A673 (cell line): ENCODE measurements around the gene CDKL5. TPM values are rescaled to one million over a fixed set of nuclear protein-coding genes. Genes with fewer than 3 reads are reported as not detected.

Experiments
- BruUV-seq: library from RNA; stranded (reverse); fragments of 400-500 nt; replicated peaks from 2 replicates; lab custom pipeline; 2021; lab: Mats Ljungman, UMichigan
- CTCF ChIA-PET: fragments of 300-600 bp; sonication (Branson Sonifier 250); formaldehyde crosslinking; loops from one replicate; lab custom pipeline; 2022; ENCODE audit warnings: antibody characterized with exemption; lab: Charles Lee
- POLR2A ChIA-PET: fragments of 300-600 bp; sonication (Branson Sonifier 250); formaldehyde crosslinking; loops from one replicate; lab custom pipeline; 2022; ENCODE audit warnings: antibody characterized with exemption; ENCODE audit not compliant: low non-redundant PET; lab: Charles Lee
- DNase-seq: peaks from one replicate; pipeline ENCODE4 v3.0.0-alpha.2; 2015; ENCODE audit warnings: low spot score
- H3K27ac ChIP-seq: fragments of 200-600 bp; sonication (generic); 2 replicates; pipeline ENCODE4 v1.5.1; 2016; ENCODE audit warnings: mixed run types, low read depth, mild to moderate bottlenecking, mixed read lengths, antibody characterized with exemption, low read length; ENCODE audit not compliant: poor library complexity, severe bottlenecking
- H3K27me3 ChIP-seq: fragments of 200-600 bp; sonication (generic); replicated peaks from 2 replicates; pipeline ENCODE4 v1.6.1; 2017; ENCODE audit warnings: mixed run types, low read depth, mild to moderate bottlenecking, mixed read lengths, antibody characterized with exemption, low read length; ENCODE audit not compliant: insufficient read depth, poor library complexity
- H3K36me3 ChIP-seq: fragments of 200-600 bp; sonication (generic); 2 replicates; pipeline ENCODE4 v1.6.1; 2016; ENCODE audit warnings: mixed run types, mild to moderate bottlenecking, mixed read lengths, antibody characterized with exemption, low read length; ENCODE audit not compliant: insufficient read depth, poor library complexity, severe bottlenecking
- H3K4me1 ChIP-seq: fragments of 200-600 bp; sonication (generic); 2 replicates; pipeline ENCODE4 v1.6.1; 2017; ENCODE audit warnings: mixed run types, mild to moderate bottlenecking, mixed read lengths, antibody characterized with exemption, low read length; ENCODE audit not compliant: insufficient read depth, poor library complexity, severe bottlenecking
- H3K4me3 ChIP-seq: fragments of 200-600 bp; sonication (generic); 2 replicates; pipeline ENCODE4 v1.5.1; 2016; ENCODE audit warnings: low read depth, mixed run types, mild to moderate bottlenecking, mixed read lengths, low read length; ENCODE audit not compliant: poor library complexity, severe bottlenecking
- H3K9me3 ChIP-seq: fragments of 200-600 bp; sonication (generic); 2 replicates; pipeline ENCODE4 v1.6.1; 2016; ENCODE audit warnings: mixed run types, low read depth, mild to moderate bottlenecking, mixed read lengths, antibody characterized with exemption, low read length; ENCODE audit not compliant: poor library complexity, severe bottlenecking
- EZH2 ChIP-seq: fragments of 200-600 bp; sonication (generic); IDR thresholded peaks from 2 replicates; pipeline ENCODE4 v1.6.1; 2017; ENCODE audit warnings: borderline replicate concordance, low read depth, mild to moderate bottlenecking, mixed read lengths, antibody characterized with exemption, low read length; ENCODE audit not compliant: poor library complexity, severe bottlenecking
- intact Hi-C: fragments of 100-400 bp; cut with micrococcal nuclease; formaldehyde crosslinking; loops from one replicate; pipeline ENCODE4 v1.10.0; 2022; ENCODE audit not compliant: unreplicated experiment
- total RNA-seq: library from RNA; stranded (reverse); gene quantifications from 2 replicates; pipeline ENCODE4 v1.2.3, GENCODE V29; 2021
- TF ChIP-seq, protein P1 (sequence below): fragments of 300-800, 200-600 bp; sonication (generic); conservative IDR thresholded peaks from 2 replicates; pipeline ENCODE4 v1.5.1; 2017; ENCODE audit warnings: low read depth, mild to moderate bottlenecking, antibody characterized with exemption, low read length, moderate library complexity, mixed read lengths

The CDKL5 gene
- total RNA-seq, 1 experiment from 2014 or later, result 7.5 TPM

DNA sequence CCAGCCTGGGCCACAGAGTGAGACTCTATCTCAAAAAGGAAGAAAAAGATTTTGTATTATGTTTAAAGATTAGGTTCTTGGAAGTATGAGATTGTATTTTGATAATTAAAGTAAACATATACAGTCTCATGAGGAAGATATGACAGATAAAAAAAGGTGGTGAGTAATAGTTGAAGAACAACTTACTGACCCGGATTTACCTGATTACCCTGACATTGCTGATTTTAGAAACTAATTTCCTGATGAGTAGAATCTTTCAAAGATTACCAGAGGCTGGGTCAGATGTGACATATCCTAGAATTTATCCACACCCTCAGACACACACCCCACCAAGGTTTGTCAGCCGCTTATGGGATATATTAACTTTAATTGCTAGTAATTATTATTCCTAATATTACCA lies 9.5 kb downstream of the CDKL5 start:
- no peak overlapping the region for H3K4me3 ChIP-seq
- CTCF ChIA-PET, result no interaction called here
- H3K27ac ChIP-seq, result no peak overlapping the region
- H3K9me3 ChIP-seq, result no peaks in the 10 kb centered on the region
- TF ChIP-seq, protein P1, sequence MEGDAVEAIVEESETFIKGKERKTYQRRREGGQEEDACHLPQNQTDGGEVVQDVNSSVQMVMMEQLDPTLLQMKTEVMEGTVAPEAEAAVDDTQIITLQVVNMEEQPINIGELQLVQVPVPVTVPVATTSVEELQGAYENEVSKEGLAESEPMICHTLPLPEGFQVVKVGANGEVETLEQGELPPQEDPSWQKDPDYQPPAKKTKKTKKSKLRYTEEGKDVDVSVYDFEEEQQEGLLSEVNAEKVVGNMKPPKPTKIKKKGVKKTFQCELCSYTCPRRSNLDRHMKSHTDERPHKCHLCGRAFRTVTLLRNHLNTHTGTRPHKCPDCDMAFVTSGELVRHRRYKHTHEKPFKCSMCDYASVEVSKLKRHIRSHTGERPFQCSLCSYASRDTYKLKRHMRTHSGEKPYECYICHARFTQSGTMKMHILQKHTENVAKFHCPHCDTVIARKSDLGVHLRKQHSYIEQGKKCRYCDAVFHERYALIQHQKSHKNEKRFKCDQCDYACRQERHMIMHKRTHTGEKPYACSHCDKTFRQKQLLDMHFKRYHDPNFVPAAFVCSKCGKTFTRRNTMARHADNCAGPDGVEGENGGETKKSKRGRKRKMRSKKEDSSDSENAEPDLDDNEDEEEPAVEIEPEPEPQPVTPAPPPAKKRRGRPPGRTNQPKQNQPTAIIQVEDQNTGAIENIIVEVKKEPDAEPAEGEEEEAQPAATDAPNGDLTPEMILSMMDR, result no peak
- TF ChIP-seq EZH2, result no peak
- H3K4me1 ChIP-seq, result peaks cover 5% of the 10 kb centered on the region
- intact Hi-C loops, result no loop called here
- no peaks in the 10 kb centered on the region for H3K36me3 ChIP-seq
- no peak for DNase-seq
- BruUV-seq, result no TSS peak
- no peaks in the 10 kb centered on the region for H3K27me3 ChIP-seq
- POLR2A ChIA-PET, result no interaction called here

DNA sequence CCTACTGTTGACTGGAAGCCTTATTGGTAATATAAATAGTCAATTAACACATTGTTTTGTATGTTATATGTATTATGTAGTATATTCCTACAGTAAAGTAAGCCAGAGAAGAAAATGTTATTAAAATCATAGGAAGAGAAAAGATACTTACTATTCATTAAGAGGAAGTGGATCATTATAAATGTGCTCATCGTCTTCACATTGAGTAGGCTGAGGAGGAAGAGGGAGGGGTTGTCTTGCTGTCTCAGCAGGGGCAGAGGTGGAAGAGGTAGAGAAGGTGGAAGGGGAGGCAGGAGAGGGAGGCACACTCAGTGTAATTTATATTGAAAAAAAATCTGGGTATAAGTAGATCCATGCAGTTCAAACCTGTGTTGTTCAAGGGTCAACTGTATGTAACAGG lies 10.6 kb downstream of the CDKL5 start:
- no peaks in the 10 kb centered on the region for H3K9me3 ChIP-seq
- H3K36me3 ChIP-seq, result no peaks in the 10 kb centered on the region
- no peaks in the 10 kb centered on the region for H3K27me3 ChIP-seq
- no peak overlapping the region for H3K4me3 ChIP-seq
- intact Hi-C loops, result no loop called here
- ChIA-PET POLR2A (no interaction called here), CTCF (no interaction called here)
- no TSS peak for BruUV-seq
- H3K4me1 ChIP-seq, result peaks cover 5% of the 10 kb centered on the region
- no peak overlapping the region for H3K27ac ChIP-seq
- TF ChIP-seq, protein P1, result no peak
- TF ChIP-seq EZH2, result no peak
- no peak for DNase-seq

DNA sequence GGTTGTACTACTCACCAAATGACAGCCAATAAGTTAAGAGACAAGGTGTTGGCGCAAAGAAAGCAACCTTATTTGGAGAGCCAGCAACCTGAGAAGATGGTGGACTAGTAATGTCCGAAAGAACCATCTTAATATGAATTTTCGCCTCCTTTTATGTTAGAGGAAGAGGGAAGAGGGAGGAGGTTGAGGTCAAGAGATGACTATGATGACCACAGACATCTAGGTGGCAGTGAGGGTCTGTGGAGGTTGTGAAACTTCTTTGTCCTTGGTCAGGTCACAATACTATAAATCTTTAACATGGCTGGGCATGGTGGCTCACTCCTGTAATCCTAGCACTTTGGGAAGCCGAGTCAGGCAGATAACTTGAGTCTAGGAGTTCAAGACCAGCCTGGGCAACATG lies 15.4 kb downstream of the CDKL5 start:
- TF ChIP-seq EZH2, result no peak
- TF ChIP-seq, protein P1, result no peak
- POLR2A ChIA-PET, result no interaction called here

More for the DNA sequence above, 15.4 kb downstream of the CDKL5 start:
- DNase-seq, result no peak
- Histone ChIP-seq H3K27me3 (no peaks in the 10 kb centered on the region), H3K4me3 (no peak overlapping the region), H3K9me3 (no peaks in the 10 kb centered on the region), H3K4me1 (peaks cover 5% of the 10 kb centered on the region), H3K36me3 (no peaks in the 10 kb centered on the region), H3K27ac (no peak overlapping the region)
- CTCF ChIA-PET, result no interaction called here
- BruUV-seq, result no TSS peak
- intact Hi-C loops, result no loop called here
